ENCODE results near the gene STIP1.

DNA sequence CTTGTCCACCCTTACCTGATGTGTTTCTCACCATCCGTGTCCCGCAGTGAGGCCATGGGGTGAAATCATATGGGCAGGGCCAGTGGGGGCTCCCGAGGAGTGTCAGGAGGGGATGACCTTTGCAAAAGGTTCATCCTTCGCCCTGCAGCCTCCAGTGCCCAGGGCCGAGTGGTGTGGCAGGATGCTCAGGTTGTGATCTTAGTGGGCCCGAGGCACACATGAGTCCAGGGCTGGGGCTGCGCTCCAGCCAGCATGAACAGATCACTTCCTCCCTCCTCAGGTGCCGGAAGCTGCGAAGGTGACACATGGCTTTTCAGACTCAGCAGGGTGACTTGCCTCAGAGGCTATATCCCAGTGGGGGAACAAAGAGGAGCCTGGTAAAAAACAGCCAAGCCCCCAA, 52.1 kb downstream of the STIP1 start:
- no peak for TF ChIP-seq CTCF (IDR thresholded peaks at IDR 0.05)
- no peak for TF ChIP-seq EZH2phosphoT487 (IDR thresholded peaks at IDR 0.05)
